ENCODE measurements around the gene NFATC2.

NFATC2 gene

DNA sequence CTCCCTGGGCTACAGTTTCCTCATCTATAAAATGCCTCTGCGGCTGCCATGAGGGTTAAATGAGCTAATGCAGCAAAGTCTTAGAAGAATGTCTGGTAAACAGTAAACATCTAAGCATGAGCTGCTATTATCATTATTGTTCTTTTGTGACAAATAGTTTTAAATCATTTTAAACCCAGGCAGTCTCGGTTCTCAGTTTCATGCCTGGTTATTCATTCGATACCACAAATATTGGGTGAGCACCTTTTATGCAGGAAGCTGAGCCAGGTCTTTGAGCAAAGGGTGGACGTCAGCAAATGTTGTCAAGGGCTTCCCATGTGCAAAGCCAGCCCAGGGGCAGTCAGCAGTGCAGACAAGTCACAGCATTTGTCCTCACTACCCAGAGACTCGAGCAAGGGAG lies 128.7 kb downstream of the NFATC2 start:
- DNase-seq (ENCODE audit: low read depth in 2 of 2), result no peak

GRCh38 chr20:51412951-51413481 lies 129.5 kb downstream of the NFATC2 start:
- no peak for DNase-seq (ENCODE audit: low read depth in 2 of 2)

GRCh38 chr20:51412333-51412871 lies 130.1 kb downstream of the NFATC2 start:
- no peak for DNase-seq (ENCODE audit: low read depth in 2 of 2)

GRCh38 chr20:51411870-51412269 lies 130.6 kb downstream of the NFATC2 start:
- no peak for DNase-seq (ENCODE audit: low read depth in 2 of 2)

GRCh38 chr20:51410586-51411325 lies 131.8 kb downstream of the NFATC2 start:
- no peak for DNase-seq (ENCODE audit: low read depth in 2 of 2)

- DNase-seq (ENCODE audit: low read depth in 2 of 2), result no peak
Measured at GRCh38 chr20:51409192-51409880, 133.2 kb downstream of the NFATC2 start.

DNA sequence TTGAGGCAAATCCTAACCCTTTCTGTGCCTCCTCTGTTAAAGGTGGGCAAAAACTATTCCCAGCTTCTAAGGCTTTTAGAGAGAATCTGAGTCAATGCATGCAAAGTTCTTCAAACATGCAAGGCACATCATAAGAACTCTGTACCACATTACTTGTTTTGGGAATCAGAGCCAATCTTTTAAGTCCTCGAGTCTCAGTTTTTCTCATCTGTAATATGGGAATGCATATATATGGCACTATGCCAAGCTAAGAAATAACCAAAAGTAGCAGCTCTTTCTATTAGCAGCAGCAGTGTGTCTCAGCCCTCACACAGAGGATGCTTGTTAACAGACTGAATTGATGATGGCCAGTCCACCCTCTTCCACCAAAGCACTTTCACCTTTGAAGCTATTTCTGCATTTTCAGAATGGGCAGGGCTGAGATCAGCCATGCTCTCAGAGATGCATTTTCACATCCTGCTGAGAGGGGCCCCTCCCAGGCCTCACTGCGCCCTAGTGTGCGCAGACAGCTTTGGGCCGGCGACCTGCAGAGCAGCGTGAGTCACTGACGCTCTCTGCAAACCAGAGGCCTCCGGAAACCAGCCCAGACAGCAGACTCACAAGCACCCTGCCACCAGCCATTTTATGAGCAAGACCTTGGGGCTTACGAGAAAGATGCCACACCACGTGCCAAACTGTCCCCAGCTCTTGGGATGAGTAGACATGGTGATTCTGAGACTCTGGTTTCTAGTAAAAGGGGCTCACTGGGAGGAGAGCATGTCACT lies 138.0 kb downstream of the NFATC2 start:
- no peak for DNase-seq (ENCODE audit: low read depth in 2 of 2)

- DNase-seq (ENCODE audit: low read depth in 2 of 2), result no peak
Measured at GRCh38 chr20:51403466-51404220, 138.9 kb downstream of the NFATC2 start.

- DNase-seq (ENCODE audit: low read depth in 2 of 2), result no peak
Measured at GRCh38 chr20:51402201-51402600, 140.3 kb downstream of the NFATC2 start.

DNA sequence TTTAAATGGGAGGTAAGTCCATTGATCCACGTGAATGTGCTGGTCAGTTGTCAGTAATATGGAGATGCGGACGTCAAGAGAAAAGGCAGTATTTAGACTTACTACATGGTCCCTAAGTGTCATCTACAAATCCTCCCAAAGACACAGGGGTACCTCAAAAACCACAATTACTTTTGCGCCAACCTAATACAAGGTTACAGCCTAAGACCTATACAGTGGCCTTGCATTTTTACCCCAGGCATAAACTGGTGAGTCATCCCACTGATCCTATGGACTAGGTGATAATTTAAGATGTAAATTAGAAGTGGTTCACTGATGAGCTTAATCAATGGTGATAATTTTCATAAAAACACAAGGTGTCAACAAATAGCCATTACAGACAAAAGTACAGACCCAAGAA lies 141.0 kb downstream of the NFATC2 start:
- DNase-seq (ENCODE audit: low read depth in 2 of 2), result no peak

DNA sequence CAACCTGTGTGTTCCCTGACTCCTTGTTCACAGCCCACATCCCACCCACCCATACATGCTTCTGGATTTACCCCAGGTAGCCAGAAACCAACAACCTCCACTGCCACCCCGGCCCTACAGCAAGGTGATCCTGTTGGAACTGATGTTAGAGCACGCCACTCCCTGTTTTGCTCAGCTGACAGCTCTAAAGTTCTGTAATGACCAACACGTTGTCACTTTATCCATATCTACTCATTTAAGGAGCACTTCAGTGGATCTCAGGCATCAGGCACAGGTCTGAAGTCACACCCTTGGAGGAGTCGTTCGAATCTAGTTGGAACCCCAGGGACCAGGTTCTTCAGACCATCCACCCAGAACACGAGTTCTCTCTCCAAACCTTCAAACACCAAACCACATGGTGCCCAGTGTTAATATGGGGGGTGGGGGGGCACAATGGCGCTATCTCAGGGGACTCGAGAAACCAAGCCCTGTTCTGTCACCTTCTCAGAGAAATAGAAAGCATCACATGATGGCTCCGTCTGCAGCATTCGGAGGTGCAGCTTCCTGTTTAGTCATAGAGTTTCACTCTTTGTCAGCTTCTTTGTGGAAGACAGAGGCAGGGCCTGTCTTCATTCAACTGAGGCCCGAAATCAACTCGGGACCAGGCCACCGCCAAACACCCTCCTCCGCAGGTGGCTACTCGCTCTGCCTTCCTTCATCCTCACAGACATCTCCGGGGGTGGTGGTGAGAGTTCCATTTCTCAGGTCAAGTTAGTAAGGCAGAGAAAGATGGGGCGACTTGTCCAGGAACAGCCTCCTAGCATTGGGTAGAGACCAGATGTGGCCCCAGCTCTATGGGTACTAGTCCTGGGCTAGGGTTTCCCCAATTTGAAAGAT lies 142.2 kb downstream of the NFATC2 start:
- no peak for DNase-seq (ENCODE audit: low read depth in 2 of 2)

DNA sequence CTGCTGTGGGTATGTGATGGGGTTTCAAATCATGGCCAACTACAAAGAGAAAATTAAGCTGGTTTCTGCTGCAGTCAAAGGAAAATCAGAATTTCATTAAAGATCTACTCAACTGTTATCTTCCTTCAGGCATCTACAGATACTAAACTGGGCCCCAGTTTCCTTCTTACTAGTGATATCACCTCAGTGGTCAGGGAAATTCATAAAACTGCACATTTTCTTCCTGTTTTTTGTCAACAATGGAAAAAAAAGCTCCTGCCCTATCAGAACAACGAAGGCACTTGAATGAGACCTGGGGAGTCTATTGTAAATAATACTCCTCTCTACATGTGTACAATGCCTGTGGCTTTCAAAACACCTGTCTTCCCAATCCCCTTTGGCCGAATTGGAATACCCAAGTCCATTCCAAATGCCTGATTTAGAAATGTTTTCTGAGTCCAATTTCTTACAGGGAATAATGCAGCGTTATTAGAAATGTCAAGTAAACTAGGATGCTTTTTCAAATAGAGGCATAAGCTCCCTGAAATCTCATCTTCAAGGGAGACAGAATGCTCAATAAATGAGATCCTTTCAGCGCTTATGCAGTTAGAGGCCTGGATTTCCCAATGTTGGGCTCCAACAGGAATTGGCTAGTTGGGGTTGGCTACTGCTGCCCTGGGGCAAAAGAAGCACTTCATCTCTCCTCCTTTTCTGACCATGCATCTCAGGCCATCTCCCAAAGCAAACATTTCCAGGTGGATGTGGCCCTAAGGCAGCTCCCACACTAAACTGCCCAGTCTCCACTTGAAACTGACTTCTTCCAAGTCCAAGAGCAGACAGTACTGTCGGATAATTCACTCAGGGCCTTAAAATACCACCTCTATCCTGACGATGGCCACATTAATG lies 143.3 kb downstream of the NFATC2 start:
- no peak for DNase-seq (ENCODE audit: low read depth in 2 of 2)

DNA sequence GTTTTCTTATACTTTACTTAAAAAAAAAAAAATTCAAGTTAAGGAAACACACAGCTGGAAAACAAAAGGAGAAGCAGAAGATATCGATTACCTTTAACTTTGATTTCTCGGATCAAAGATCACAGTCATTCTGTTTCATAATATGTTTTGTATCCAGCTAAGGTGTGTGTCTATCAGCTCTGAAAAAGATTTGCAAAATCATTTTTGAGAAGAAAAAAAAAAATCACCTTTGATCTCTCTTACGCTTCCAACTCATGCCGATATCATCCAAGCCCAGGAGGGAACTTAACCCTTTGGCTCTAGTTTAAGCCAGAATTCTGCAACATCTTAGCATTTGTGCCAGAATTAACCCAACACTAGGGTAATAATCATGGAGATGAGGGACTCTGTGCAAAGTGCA lies 144.0 kb downstream of the NFATC2 start:
- no peak for DNase-seq (ENCODE audit: low read depth in 2 of 2)

GRCh38 chr20:51398083-51398482 lies 144.4 kb downstream of the NFATC2 start:
- no peak for DNase-seq (ENCODE audit: low read depth in 2 of 2)

- DNase-seq (ENCODE audit: low read depth in 2 of 2), result no peak
Measured at GRCh38 chr20:51397137-51397536, 145.4 kb downstream of the NFATC2 start.

DNA sequence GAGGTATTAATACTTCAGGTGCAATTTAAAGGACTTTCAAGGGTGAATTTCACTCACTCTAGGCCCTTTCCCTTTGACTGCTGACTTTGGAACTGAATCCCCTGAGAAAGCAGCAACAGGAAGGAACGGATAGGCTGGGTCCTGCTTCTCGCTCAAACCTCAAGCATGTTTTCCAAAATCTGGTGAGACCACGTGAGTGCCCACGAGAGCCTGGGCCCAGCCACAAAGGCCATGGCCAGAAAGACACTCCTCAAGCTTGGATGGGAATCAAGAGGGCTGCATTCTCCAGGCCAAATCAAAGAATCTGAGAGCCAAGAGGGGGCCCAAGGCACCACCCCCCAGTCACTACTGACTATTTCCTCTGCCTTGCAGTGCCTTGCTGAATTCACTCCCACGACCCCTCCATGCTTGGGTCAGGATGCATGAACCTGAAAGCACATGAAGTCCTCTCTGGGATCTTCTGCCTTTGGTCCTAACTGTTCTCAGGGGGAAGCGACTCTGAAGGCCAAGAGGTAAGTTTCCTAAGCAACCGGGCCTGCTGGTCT lies 146.1 kb downstream of the NFATC2 start:
- DNase-seq (ENCODE audit: low read depth in 2 of 2), result no peak

DNA sequence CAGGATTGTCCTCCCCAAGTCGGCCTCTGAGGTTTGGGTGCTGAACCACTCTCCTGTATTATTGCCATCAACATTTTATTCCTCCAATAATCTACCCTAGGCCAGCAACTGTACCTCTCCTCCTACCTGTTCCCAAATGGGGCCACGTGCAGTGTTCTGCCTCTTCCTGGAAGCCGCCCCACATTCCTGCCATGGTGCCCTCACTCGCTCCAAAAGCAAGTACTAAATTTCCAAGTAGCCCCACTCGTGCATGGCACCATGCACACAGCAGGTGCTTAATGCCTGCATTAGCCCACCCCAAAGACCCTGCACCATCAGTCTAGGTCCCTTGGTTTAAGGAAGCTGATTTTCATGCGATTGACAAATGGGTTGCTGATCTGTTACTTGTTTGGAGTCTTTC lies 147.8 kb downstream of the NFATC2 start:
- DNase-seq (ENCODE audit: low read depth in 2 of 2), result no peak

DNA sequence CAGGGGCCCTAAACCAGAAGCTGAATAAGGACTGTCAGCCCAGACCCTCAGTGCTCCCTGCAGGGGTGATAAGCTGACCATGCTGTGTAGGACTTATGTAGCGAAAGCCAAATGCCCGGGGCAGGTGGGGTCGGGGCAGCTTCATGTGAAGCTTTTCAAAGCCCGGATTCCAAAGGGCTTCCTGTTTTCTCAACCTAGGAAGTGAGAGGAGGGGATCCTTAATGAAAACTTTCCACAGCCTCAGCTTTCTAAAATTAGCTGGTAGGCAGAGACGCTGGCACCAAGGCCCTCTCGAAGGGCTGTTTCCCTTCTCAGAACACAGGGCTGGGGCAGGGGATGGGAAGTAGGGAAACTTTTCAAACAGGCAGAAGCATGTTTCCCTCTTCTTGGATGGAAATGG lies 148.9 kb downstream of the NFATC2 start:
- no peak for DNase-seq (ENCODE audit: low read depth in 2 of 2)

GRCh38 chr20:51392614-51393186 lies 149.8 kb downstream of the NFATC2 start:
- DNase-seq (ENCODE audit: low read depth in 2 of 2), result no peak

Measured in fibroblast of skin of left quadriceps (primary cell).